A549 (cell line): Measurements from ENCODE around the gene ATP8A2.

Experiments used
- CBX2 ChIP-seq: fragments of 200-600 bp; sonication (generic); IDR thresholded peaks from 2 replicates; pipeline ENCODE4 v1.6.1; 2016; ENCODE audit warnings: low read depth, mild to moderate bottlenecking, borderline replicate concordance
- CEBPB ChIP-seq, 2 experiments: fragments of >200 bp in 1 of 2; sonication (Bioruptor Twin) in 1 of 2; formaldehyde crosslinking in 1 of 2; IDR thresholded peaks; 2 replicates each; pipeline ENCODE4 v1.6.1; 2012 to 2016
- ESRRA ChIP-seq: fragments of 150-350 bp; IDR thresholded peaks from 2 replicates; pipeline ENCODE4 v1.6.1; 2014; ENCODE audit warnings: mild to moderate bottlenecking, low read length, borderline replicate concordance
- KDM1A ChIP-seq: fragments of 200-600 bp; sonication (generic); IDR thresholded peaks from 2 replicates; pipeline ENCODE4 v1.6.1; 2016; ENCODE audit warnings: low read depth, mild to moderate bottlenecking
- MYC ChIP-seq: IDR thresholded peaks from 2 replicates; pipeline ENCODE4 v1.6.1; 2012; ENCODE audit warnings: mild to moderate bottlenecking, inconsistent platforms, low read length, improper control_type of control experiment, borderline replicate concordance
- NPAS2 ChIP-seq: fragments of 250-450 bp; sonication (Bioruptor Pico); IDR thresholded peaks from 2 replicates; pipeline ENCODE4 v1.8.0; 2022; ENCODE audit warnings: mild to moderate bottlenecking, moderate library complexity, borderline replicate concordance
- PHF8 ChIP-seq: fragments of 200-600 bp; sonication (generic); IDR thresholded peaks from 2 replicates; pipeline ENCODE4 v1.6.1; 2016; ENCODE audit warnings: low read depth, mild to moderate bottlenecking, antibody characterized with exemption, moderate library complexity, borderline replicate concordance
- POLR2A ChIP-seq: IDR thresholded peaks from 2 replicates; pipeline ENCODE4 v1.6.1; 2012; ENCODE audit warnings: mild to moderate bottlenecking, low read length
- RAD21 ChIP-seq, 2 experiments: fragments of >200 bp in 1 of 2; sonication (Bioruptor Twin) in 1 of 2; formaldehyde crosslinking in 1 of 2; IDR thresholded peaks in 1 of 2; conservative IDR thresholded peaks in 1 of 2; 2 replicates in 1 of 2; 3 replicates in 1 of 2; pipeline ENCODE4 v1.6.1; 2012 to 2018; ENCODE audit warnings: inconsistent platforms in 1 of 2
- TF ChIP-seq, protein P1 (sequence below): fragments of >200 bp; sonication (Bioruptor Twin); formaldehyde crosslinking; IDR thresholded peaks from 3 replicates; pipeline ENCODE4 v1.5.1; 2016
- TF ChIP-seq, protein P2 (sequence below): fragments of >200 bp; sonication (Bioruptor Twin); formaldehyde crosslinking; IDR thresholded peaks from 3 replicates; pipeline ENCODE4 v1.6.1; 2016
- TF ChIP-seq, protein P3 (sequence below): fragments of 200-600 bp; sonication (generic); IDR thresholded peaks from 2 replicates; pipeline ENCODE4 v1.6.1; 2016; ENCODE audit warnings: antibody characterized with exemption, mild to moderate bottlenecking, moderate library complexity

DNA sequence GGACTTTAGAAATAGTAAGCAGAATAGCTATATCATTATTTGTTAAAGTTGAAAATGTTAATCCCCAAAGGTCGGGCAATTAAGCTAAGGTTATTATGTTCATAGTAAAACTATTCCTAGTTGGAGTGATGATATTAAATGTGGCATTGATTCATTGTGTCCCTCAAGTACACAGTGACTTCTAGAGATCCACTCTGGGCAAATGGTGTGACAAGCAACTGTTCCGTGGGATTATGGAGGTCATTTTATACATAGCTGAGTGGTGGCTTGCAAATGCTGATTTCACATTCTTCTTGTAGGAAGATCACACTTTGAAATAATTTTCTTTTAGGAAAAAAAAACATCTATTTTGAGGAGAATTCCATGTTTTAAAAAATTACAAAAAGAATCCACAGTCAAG, 317.8 kb downstream of the ATP8A2 start:
- TF ChIP-seq, protein P1, sequence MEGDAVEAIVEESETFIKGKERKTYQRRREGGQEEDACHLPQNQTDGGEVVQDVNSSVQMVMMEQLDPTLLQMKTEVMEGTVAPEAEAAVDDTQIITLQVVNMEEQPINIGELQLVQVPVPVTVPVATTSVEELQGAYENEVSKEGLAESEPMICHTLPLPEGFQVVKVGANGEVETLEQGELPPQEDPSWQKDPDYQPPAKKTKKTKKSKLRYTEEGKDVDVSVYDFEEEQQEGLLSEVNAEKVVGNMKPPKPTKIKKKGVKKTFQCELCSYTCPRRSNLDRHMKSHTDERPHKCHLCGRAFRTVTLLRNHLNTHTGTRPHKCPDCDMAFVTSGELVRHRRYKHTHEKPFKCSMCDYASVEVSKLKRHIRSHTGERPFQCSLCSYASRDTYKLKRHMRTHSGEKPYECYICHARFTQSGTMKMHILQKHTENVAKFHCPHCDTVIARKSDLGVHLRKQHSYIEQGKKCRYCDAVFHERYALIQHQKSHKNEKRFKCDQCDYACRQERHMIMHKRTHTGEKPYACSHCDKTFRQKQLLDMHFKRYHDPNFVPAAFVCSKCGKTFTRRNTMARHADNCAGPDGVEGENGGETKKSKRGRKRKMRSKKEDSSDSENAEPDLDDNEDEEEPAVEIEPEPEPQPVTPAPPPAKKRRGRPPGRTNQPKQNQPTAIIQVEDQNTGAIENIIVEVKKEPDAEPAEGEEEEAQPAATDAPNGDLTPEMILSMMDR: no peak
- TF ChIP-seq, protein P2, sequence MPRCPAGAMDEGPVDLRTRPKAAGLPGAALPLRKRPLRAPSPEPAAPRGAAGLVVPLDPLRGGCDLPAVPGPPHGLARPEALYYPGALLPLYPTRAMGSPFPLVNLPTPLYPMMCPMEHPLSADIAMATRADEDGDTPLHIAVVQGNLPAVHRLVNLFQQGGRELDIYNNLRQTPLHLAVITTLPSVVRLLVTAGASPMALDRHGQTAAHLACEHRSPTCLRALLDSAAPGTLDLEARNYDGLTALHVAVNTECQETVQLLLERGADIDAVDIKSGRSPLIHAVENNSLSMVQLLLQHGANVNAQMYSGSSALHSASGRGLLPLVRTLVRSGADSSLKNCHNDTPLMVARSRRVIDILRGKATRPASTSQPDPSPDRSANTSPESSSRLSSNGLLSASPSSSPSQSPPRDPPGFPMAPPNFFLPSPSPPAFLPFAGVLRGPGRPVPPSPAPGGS: no peak
- TF ChIP-seq POLR2A (no peak), PHF8 (no peak), ESRRA (no peak), RAD21 (conservative IDR thresholded peaks at IDR 0.05 in 1 of 2, IDR thresholded peaks at IDR 0.05 in 1 of 2) (no peak), MYC (no peak), CEBPB (IDR thresholded peaks at IDR 0.05) (no peak), CBX2 (no peak), KDM1A (no peak), NPAS2 (CRISPR knock-in tag) (no peak)
- TF ChIP-seq, protein P3, sequence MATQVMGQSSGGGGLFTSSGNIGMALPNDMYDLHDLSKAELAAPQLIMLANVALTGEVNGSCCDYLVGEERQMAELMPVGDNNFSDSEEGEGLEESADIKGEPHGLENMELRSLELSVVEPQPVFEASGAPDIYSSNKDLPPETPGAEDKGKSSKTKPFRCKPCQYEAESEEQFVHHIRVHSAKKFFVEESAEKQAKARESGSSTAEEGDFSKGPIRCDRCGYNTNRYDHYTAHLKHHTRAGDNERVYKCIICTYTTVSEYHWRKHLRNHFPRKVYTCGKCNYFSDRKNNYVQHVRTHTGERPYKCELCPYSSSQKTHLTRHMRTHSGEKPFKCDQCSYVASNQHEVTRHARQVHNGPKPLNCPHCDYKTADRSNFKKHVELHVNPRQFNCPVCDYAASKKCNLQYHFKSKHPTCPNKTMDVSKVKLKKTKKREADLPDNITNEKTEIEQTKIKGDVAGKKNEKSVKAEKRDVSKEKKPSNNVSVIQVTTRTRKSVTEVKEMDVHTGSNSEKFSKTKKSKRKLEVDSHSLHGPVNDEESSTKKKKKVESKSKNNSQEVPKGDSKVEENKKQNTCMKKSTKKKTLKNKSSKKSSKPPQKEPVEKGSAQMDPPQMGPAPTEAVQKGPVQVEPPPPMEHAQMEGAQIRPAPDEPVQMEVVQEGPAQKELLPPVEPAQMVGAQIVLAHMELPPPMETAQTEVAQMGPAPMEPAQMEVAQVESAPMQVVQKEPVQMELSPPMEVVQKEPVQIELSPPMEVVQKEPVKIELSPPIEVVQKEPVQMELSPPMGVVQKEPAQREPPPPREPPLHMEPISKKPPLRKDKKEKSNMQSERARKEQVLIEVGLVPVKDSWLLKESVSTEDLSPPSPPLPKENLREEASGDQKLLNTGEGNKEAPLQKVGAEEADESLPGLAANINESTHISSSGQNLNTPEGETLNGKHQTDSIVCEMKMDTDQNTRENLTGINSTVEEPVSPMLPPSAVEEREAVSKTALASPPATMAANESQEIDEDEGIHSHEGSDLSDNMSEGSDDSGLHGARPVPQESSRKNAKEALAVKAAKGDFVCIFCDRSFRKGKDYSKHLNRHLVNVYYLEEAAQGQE: no peak
